K562 (cell line): Measurements from ENCODE around the gene PPIL1. TPM values are rescaled to one million over a fixed set of nuclear protein-coding genes. Genes with fewer than 3 reads are reported as not detected.

ENCODE experiments used
- ATAC-seq: fragments of 200-7000 bp; cut with Tn5 transposase; 3 replicates; pipeline ENCODE4 v1.9.1; 2020; ENCODE audit warnings: moderate library complexity
- BruUV-seq: library from RNA; stranded (reverse); fragments of 400-500 nt; replicated peaks from 2 replicates; lab custom pipeline; 2021; lab: Mats Ljungman, UMichigan
- CTCF ChIA-PET: fragments of 300-600 bp; formaldehyde crosslinking; extraction: SDS; loops from one replicate; lab custom pipeline; 2021; ENCODE audit warnings: low intra/inter-chr PET ratio; lab: Yijun Ruan, JAX
- POLR2A ChIA-PET: fragments of 300-600, 350-650 bp; sonication (Branson Sonifier 250); formaldehyde crosslinking; extraction: SDS; loops from one replicate; lab custom pipeline; 2021; ENCODE audit warnings: antibody characterized with exemption, inconsistent platforms; lab: Yijun Ruan, JAX
- DNase-seq, 4 experiments: peaks; one replicate each; pipeline versions ENCODE4 v3.0.0 to v3.0.0-alpha.2; 2011 to 2018; ENCODE audit warnings: low spot score in 3 of 4, mixed read lengths in 3 of 4; ENCODE audit errors: extremely low read depth in 1 of 4
- FAIRE-seq: peaks from 2 replicates; lab custom pipeline; 2011; peaks lifted over from hg19 to GRCh38; lab: Jason Lieb, UNC
- H2AFZ ChIP-seq: 2 replicates; pipeline ENCODE4 v1.6.0; 2011; ENCODE audit warnings: low read depth, low read length, control low read depth, inconsistent platforms
- H3K27ac ChIP-seq: fragments of 200-600 bp; 3 replicates; pipeline ENCODE4 v1.8.0; 2011; ENCODE audit warnings: low read depth, mild to moderate bottlenecking, control low read depth, inconsistent platforms, low read length, moderate library complexity, mixed read lengths; ENCODE audit errors: extremely low read depth
- H3K27me3 ChIP-seq, 2 experiments: fragments of 300-600 bp in 1 of 2; 2 replicates in 1 of 2; 3 replicates in 1 of 2; pipeline versions ENCODE4 v1.6.0 to v1.8.0; 2011; ENCODE audit warnings: inconsistent platforms in 2 of 2, low read length in 2 of 2, mild to moderate bottlenecking in 1 of 2, mixed read lengths in 1 of 2, moderate library complexity in 1 of 2; ENCODE audit not compliant: control insufficient read depth in 2 of 2, insufficient read depth in 2 of 2
- H3K36me3 ChIP-seq: fragments of 300-600 bp; 3 replicates; pipeline ENCODE4 v1.8.0; 2011; ENCODE audit warnings: mild to moderate bottlenecking, low read length, inconsistent platforms; ENCODE audit not compliant: control insufficient read depth, insufficient read depth
- H3K4me1 ChIP-seq, 2 experiments: fragments of 200-600 bp in 1 of 2; replicated peaks in 1 of 2; 2 replicates in 1 of 2; 3 replicates in 1 of 2; pipeline versions ENCODE4 v1.5.1 to v1.8.0; 2011; ENCODE audit warnings: inconsistent platforms in 2 of 2, low read length in 2 of 2, mild to moderate bottlenecking in 1 of 2, mixed read lengths in 1 of 2, moderate library complexity in 1 of 2; ENCODE audit not compliant: control insufficient read depth in 2 of 2, insufficient read depth in 2 of 2
- H3K4me2 ChIP-seq: 2 replicates; pipeline ENCODE4 v1.6.1; 2011; ENCODE audit warnings: low read length, control low read depth, inconsistent platforms, mixed read lengths; ENCODE audit not compliant: insufficient read depth
- H3K4me3 ChIP-seq: fragments of 200-600 bp; sonication (generic), shearing (Covaris generic); 2 replicates; pipeline ENCODE4 v1.5.1; 2016; ENCODE audit warnings: control low read depth, inconsistent platforms
- H3K79me2 ChIP-seq: fragments of 200-600 bp; 3 replicates; pipeline ENCODE4 v1.8.0; 2011; ENCODE audit warnings: low read length, inconsistent platforms; ENCODE audit not compliant: control insufficient read depth, insufficient read depth
- H3K9ac ChIP-seq, 2 experiments: 2 replicates each; pipeline versions ENCODE4 v1.6.0 to v1.6.1; 2011; ENCODE audit warnings: low read depth in 2 of 2, low read length in 2 of 2, control low read depth in 1 of 2, inconsistent platforms in 1 of 2, mild to moderate bottlenecking in 1 of 2, mixed read lengths in 1 of 2; ENCODE audit not compliant: insufficient read depth in 1 of 2
- H3K9me1 ChIP-seq: one replicate; pipeline ENCODE4 v1.6.0; 2011; ENCODE audit warnings: inconsistent platforms, mild to moderate bottlenecking, low read length, moderate library complexity; ENCODE audit not compliant: control insufficient read depth, insufficient read depth
- H3K9me3 ChIP-seq: replicated peaks from 2 replicates; pipeline ENCODE4 v1.5.1; 2011; ENCODE audit warnings: low read depth, low read length, inconsistent platforms; ENCODE audit not compliant: control insufficient read depth, insufficient read depth
- H4K20me1 ChIP-seq: replicated peaks from 2 replicates; pipeline ENCODE4 v1.6.1; 2011; ENCODE audit warnings: low read length, inconsistent platforms, mixed read lengths; ENCODE audit not compliant: control insufficient read depth, insufficient read depth
- HDAC1 ChIP-seq, 2 experiments: fragments of 450-650 bp; IDR thresholded peaks; 2 replicates each; pipeline ENCODE4 v1.6.1; 2016 to 2017; ENCODE audit warnings: inconsistent platforms in 1 of 2, mild to moderate bottlenecking in 1 of 2, moderate library complexity in 1 of 2
- KDM5B ChIP-seq: fragments of 200-600 bp; sonication (generic); IDR thresholded peaks from 2 replicates; pipeline ENCODE4 v1.6.1; 2012; ENCODE audit warnings: low read depth, mild to moderate bottlenecking, moderate library complexity, low read length, control low read depth, inconsistent platforms; ENCODE audit not compliant: insufficient replicate concordance
- MECOM ChIP-seq: fragments of 250-450 bp; sonication (Bioruptor Pico); IDR thresholded peaks from 2 replicates; pipeline ENCODE4 v1.8.0; 2022; ENCODE audit warnings: inconsistent platforms
- NR2F6 ChIP-seq: fragments of 450-650 bp; formaldehyde crosslinking; IDR thresholded peaks from 2 replicates; pipeline ENCODE4 v1.4.0; 2020; ENCODE audit warnings: mild to moderate bottlenecking
- PYGO2 ChIP-seq: fragments of 450-650 bp; IDR thresholded peaks from 2 replicates; pipeline ENCODE4 v1.6.1; 2016; ENCODE audit warnings: mild to moderate bottlenecking, missing genetic modification characterization, moderate library complexity, missing compliant biosample characterization
- RBM15 ChIP-seq: fragments of 200-400 bp; formaldehyde crosslinking; IDR thresholded peaks from 2 replicates; pipeline ENCODE4 v1.6.1; 2018; ENCODE audit warnings: mild to moderate bottlenecking, low read length, moderate library complexity; ENCODE audit not compliant: insufficient read depth
- TARDBP ChIP-seq: fragments of 450-650 bp; IDR thresholded peaks from 2 replicates; pipeline ENCODE4 v1.6.1; 2016
- ZBED1 ChIP-seq: IDR thresholded peaks from 2 replicates; pipeline ENCODE4 v1.6.1; 2014
- ZBTB1 ChIP-seq: sonication (generic); formaldehyde crosslinking; IDR thresholded peaks from 2 replicates; pipeline ENCODE4 v1.8.1; 2023; ENCODE audit warnings: missing genetic modification reagents, low read depth, mild to moderate bottlenecking, borderline replicate concordance
- ZBTB40 ChIP-seq, 2 experiments: fragments of 450-650 bp in 1 of 2; sonication (generic) in 1 of 2; formaldehyde crosslinking in 1 of 2; IDR thresholded peaks; 2 replicates each; pipeline versions ENCODE4 v1.7.1 to v1.9.0; 2016 to 2022; ENCODE audit warnings: inconsistent platforms in 1 of 2, mild to moderate bottlenecking in 1 of 2, missing genetic modification reagents in 1 of 2
- WGBS: fragments of 100-300 bp; shearing (Covaris generic); methylation state at CpG from one replicate; pipeline ENCODE4 v1.1.6; 2016; ENCODE audit warnings: low coverage, mixed read lengths; ENCODE audit not compliant: insufficient coverage; ENCODE audit errors: missing lambda C conversion rate; 5-methylcytosine and 5-hydroxymethylcytosine counted together
- in situ Hi-C: fragments of 300-500 bp; cut with MboI; formaldehyde crosslinking; loops from 4 replicates; pipeline ENCODE4 v1.15.0; 2018; ENCODE audit warnings: inconsistent platforms, mixed read lengths
- intact Hi-C: fragments of 100-400 bp; cut with micrococcal nuclease; formaldehyde crosslinking; loops from 2 replicates; pipeline ENCODE4 v1.14.2; 2022
- polyA plus RNA-seq, 8 experiments: library from polyadenylated mRNA; depleted of rRNA in 4 of 8; stranded (reverse) in 5 of 8; unstranded in 3 of 8; fragments of >200 nt; fragmentation: Nextera tagmentation in 2 of 8; fragmentation: Illumina TruSeq in 1 of 8; extraction: Ambion mirVana in 2 of 8; extraction: Trizol in 1 of 8; gene quantifications; 2 replicates each; pipeline versions ENCODE4 v1.2.1 to v1.2.3, GENCODE V29; 2011 to 2014; ENCODE audit warnings: inconsistent platforms in 1 of 8, missing spikeins in 1 of 8
- total RNA-seq, 7 experiments: library from RNA; depleted of rRNA in 6 of 7; stranded (reverse); fragments of >200 nt in 6 of 7; fragmentation: Illumina TruSeq in 2 of 7; extraction: Trizol in 2 of 7; gene quantifications; 2 replicates each; pipeline versions ENCODE4 v1.2.1 to v1.2.3, GENCODE V29; 2011 to 2021; ENCODE audit warnings: low replicate concordance in 1 of 7
- TF ChIP-seq, protein P1 (sequence below): sonication (generic); formaldehyde crosslinking; IDR thresholded peaks from 2 replicates; pipeline ENCODE4 v1.5.0; 2020; ENCODE audit warnings: missing genetic modification reagents

The PPIL1 gene
- total and polyA plus RNA-seq, 9 of the 15 experiments (the other 6 are each of a cell fraction or from before 2014, with no cell fraction given) = 65.8 to 205 (median 130) TPM

DNA sequence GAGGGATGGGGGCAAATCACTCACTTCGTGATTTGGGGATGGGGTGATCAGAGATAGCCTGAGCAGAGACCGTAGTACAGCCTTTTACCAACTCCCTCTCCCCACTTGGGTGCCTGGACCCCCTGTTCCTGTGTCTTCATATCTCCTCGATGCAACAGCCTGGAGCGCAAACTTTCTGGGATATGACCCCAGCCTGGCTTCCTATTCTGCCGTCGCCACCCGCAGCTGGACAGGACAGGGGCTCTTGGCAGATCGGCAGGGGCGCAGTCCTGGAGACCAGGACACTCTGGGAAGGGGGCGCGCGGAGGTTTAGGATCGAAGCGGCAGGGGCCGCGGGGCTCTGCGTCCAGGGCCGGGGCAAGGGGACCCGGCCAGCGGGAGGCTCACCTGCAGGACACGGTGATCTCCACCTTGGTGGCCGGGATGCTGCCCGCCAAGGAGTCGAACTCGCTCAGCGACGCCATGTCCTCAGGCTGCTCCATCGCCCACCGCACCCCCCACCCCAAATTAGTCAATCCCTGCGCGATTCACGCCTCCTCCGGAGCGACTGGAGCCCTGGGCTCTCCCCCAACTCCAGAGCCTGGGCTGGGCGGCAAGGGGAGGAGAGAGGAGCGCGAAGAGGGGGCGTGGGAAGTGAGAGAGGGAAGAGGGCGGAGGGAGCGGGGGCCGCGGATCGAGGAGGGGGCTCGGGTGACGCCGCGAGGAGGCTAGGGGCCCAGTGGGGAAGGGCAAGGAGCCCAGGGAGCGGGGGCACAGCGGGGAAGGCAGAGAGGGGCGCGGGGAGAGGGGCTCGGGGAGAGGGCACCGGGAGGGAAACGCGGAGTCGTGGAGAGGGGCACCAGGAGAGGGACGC, 35.5 kb downstream of the PPIL1 start, which contains the start of gene CPNE5:
Gene CPNE5 (minus strand): TSS at position 549 of the 853 bp plus-strand sequence. CDS start 67 bp downstream, at position 482.
- intact Hi-C loops (no loop called here), in situ Hi-C loops (no loop called here)
- no peaks in the 10 kb centered on the region for H3K9me3 ChIP-seq
- BruUV-seq = no TSS peak
- CTCF ChIA-PET = interaction anchor here (0.7 to 0.9 kb wide), 2 partner anchors 12 to 72 kb away, joined by 3 to 6 read pairs; no protein-coding TSS in a partner anchor
- H3K4me1 ChIP-seq = peaks cover 15 to 36% of the 10 kb centered on the region in 2 experiments
- no peak within 1 kb of the TSS for H3K27ac ChIP-seq
- POLR2A ChIA-PET = no interaction called here
- DNase-seq (peak in 2 of 4 experiments; percentile 65 to 69), ATAC-seq (no peak), FAIRE-seq (no peak)
- no peaks in the 10 kb centered on the region for H4K20me1 ChIP-seq
- peak within 1 kb of the TSS; percentile 47; the same call in 1 of the 2 replicates for H2AFZ ChIP-seq
- no peaks in the 10 kb centered on the region for H3K79me2 ChIP-seq
- H3K4me3 ChIP-seq = peak within 1 kb of the TSS; percentile 38
- peak within 1 kb of the TSS in 1 of 2 experiments; percentile 84; a peak in 2 of 4 replicates for H3K9ac ChIP-seq
- no peaks in the 10 kb centered on the region for H3K36me3 ChIP-seq
- no peaks in the 10 kb centered on the region for H3K9me1 ChIP-seq
- H3K4me2 ChIP-seq = peak within 1 kb of the TSS; percentile 47
- H3K27me3 ChIP-seq = peaks cover 6 to 9% of the 10 kb centered on the region in 2 experiments; a peak in 3 of 5 replicates
- 32% methylated on average over 41 of the region's 57 CpGs for WGBS
- TF ChIP-seq ZBED1 (no peak), TARDBP (no peak), KDM5B (peak; percentile 30), NR2F6 (CRISPR knock-in tag) (no peak), PYGO2 (tag) (no peak), ZBTB1 (no peak), MECOM (CRISPR knock-in tag) (no peak), HDAC1 (IDR thresholded peaks at IDR 0.05) (peak in 1 of 2 experiments; percentile 7; a peak in 1 of 4 replicates), RBM15 (no peak), ZBTB40 (IDR thresholded peaks at IDR 0.05) (0 out of 2 replicates have a peak, but pooled peaks have one; percentile 28), ZBTB40 (CRISPR knock-in tag; IDR thresholded peaks at IDR 0.05) (no peak)
- TF ChIP-seq, protein P1, sequence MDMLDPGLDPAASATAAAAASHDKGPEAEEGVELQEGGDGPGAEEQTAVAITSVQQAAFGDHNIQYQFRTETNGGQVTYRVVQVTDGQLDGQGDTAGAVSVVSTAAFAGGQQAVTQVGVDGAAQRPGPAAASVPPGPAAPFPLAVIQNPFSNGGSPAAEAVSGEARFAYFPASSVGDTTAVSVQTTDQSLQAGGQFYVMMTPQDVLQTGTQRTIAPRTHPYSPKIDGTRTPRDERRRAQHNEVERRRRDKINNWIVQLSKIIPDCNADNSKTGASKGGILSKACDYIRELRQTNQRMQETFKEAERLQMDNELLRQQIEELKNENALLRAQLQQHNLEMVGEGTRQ (CRISPR knock-in tag) = no peak
